ENCODE results near the gene RUBCN.

- TF ChIP-seq POLR2A (IDR thresholded peaks at IDR 0.05; ENCODE audit: low read length) (no peak), GATA1 (IDR thresholded peaks at IDR 0.05; ENCODE audit: low read depth, low read length) (no peak)
Observed at GRCh38 chr3:197680955-197681521, 55.7 kb downstream of the RUBCN start.
